ENCODE results near the gene RPL19. TPM values are rescaled to one million over a fixed set of nuclear protein-coding genes. Genes with fewer than 3 reads are reported as not detected.
A peak's percentile ranks its signal among the peaks of the same experiment; 100 is the strongest.
"Not testable (repeated sequence)": the region's sequence is repeated elsewhere in the genome, so short reads cannot be mapped to it uniquely, and the experiment has no call there.

The RPL19 gene
- total RNA-seq, 1 experiment from 2014 or later: 4,123 TPM

GRCh38 chr17:39244016-39244599 lies 44.0 kb downstream of the RPL19 start:
- no peak for DNase-seq
- Histone ChIP-seq H3K27me3 (no peaks in the 10 kb centered on the region), H3K9me3 (no peaks in the 10 kb centered on the region), H3K4me3 (no peak overlapping the region), H3K36me3 (no peaks in the 10 kb centered on the region)

- H3K36me3 ChIP-seq: no peaks in the 10 kb centered on the region
- DNase-seq: peak; percentile 70
- H3K9me3 ChIP-seq: no peaks in the 10 kb centered on the region
- no peak overlapping the region for H3K4me3 ChIP-seq
- no peaks in the 10 kb centered on the region for H3K27me3 ChIP-seq
Observed at GRCh38 chr17:39244600-39245570, 44.8 kb downstream of the RPL19 start.

- no peaks in the 10 kb centered on the region for H3K9me3 ChIP-seq
- no peak for DNase-seq
Observed at GRCh38 chr17:39246274-39246673, 46.2 kb downstream of the RPL19 start.

GRCh38 chr17:39250076-39250475 lies 50.0 kb downstream of the RPL19 start:
- H3K9me3 ChIP-seq, H3K4me3 ChIP-seq, H3K36me3 ChIP-seq, H3K27me3 ChIP-seq, DNase-seq: not testable (repeated sequence)

More at GRCh38 chr17:39246274-39246673, 46.2 kb downstream of the RPL19 start:
- H3K36me3 ChIP-seq: no peaks in the 10 kb centered on the region
- no peaks in the 10 kb centered on the region for H3K27me3 ChIP-seq
- H3K4me3 ChIP-seq: no peak overlapping the region

GRCh38 chr17:39251997-39252396 lies 51.9 kb downstream of the RPL19 start:
- no peaks in the 10 kb centered on the region for H3K9me3 ChIP-seq
- H3K4me3 ChIP-seq: no peak overlapping the region
- no peaks in the 10 kb centered on the region for H3K27me3 ChIP-seq
- H3K36me3 ChIP-seq: peaks cover 5% of the 10 kb centered on the region; the same call in 1 of the 2 replicates
- DNase-seq: no peak

- no peaks in the 10 kb centered on the region for H3K27me3 ChIP-seq
- no peak overlapping the region for H3K4me3 ChIP-seq
- no peak for DNase-seq
Observed at GRCh38 chr17:39252788-39253460, 52.8 kb downstream of the RPL19 start.

More at GRCh38 chr17:39252788-39253460, 52.8 kb downstream of the RPL19 start:
- no peaks in the 10 kb centered on the region for H3K9me3 ChIP-seq
- H3K36me3 ChIP-seq: peaks cover 10% of the 10 kb centered on the region; the same call in 1 of the 2 replicates

Other genes starting within 250 kb of the RPL19 start
- not detected in 2 replicates for gene FBXO47, start 232.9 kb upstream of the RPL19 start, total RNA-seq (2014; rRNA removed; shearing (Covaris generic); ENCODE audit: low replicate concordance)
- not detected in 2 replicates for gene PLXDC1, start 48.6 kb upstream of the RPL19 start, total RNA-seq (2014; rRNA removed; shearing (Covaris generic); ENCODE audit: low replicate concordance)
- gene ARL5C, start 34.1 kb upstream of the RPL19 start, total RNA-seq (2014; rRNA removed; shearing (Covaris generic); ENCODE audit: low replicate concordance): not detected in 2 replicates
- gene CACNB1, start 2.6 kb upstream of the RPL19 start, total RNA-seq (2014; rRNA removed; shearing (Covaris generic); ENCODE audit: low replicate concordance): 2.2 and 2.4 TPM in 2 replicates
- gene STAC2, start 25.7 kb downstream of the RPL19 start, total RNA-seq (2014; rRNA removed; shearing (Covaris generic); ENCODE audit: low replicate concordance): not detected in 2 replicates
- gene FBXL20, start 201.3 kb downstream of the RPL19 start, total RNA-seq (2014; rRNA removed; shearing (Covaris generic); ENCODE audit: low replicate concordance): 12.3 and 31.8 TPM in 2 replicates

All from MG63 (cell line).